Measurements from ENCODE around the gene DUSP16.
"Not testable (repeated sequence)": the region's sequence is repeated elsewhere in the genome, so short reads cannot be mapped to it uniquely, and the experiment has no call there.

The DUSP16 gene

DNA sequence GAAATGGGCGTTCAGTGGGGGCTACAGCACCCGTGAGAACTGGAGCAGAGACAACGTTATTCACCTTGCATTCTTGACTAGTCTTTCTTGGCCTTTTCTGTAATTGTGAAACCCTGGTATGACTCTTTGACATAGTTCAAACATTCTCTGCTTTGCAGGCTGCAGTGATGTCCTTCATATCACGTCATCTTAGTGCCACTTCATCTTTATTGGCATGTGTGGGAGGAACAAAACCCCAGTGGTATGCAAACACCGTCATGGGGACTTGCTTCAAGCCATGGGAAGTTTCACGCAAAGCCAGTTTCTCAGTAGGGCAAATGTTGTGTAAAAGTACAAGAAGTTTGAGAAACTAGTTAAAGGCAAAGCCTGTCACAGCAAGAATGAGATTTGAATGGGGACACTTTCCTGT is 20.2 kb upstream of the DUSP16 start:
- no peak for DNase-seq

GRCh38 chr12:12582193-12582881 is 19.7 kb upstream of the DUSP16 start:
- DNase-seq, result no peak

DNA sequence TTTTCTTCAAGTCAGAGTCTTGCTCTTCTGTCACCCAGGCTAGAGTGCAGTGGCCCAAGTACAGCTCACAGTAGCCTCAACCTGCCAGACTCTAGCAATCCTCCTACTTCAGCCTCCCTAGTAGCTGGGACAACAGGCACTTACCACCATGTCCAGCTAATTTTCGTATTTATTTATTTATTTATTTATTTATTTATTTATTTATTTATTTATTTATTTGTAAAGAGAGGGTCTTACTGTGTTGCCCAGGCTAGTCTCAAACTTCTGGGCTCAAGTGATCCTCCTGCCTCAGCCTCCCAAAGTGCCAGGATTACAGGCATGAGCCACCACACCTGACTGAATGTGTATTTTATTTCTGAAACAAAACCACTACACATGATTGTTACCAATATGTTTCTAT is 18.1 kb upstream of the DUSP16 start:
- DNase-seq, result not testable (repeated sequence)

DNA sequence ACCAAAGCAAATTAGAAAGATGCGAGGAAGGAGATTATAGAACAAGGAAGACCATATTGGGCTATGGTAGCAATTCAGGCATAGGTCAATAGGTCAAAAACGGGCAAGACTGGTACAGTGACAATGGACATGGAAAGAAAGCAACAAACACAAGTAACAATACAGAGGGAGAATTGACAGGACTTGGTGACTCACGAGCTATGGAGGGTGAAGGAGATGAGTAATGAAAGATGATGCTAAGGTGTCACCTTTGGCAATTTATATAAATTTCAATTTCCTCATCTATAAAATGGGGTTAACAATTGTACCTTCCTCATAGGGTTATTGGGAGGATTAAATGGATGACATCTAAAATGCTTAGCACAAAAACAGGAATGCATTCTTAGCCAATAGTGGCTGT is 15.1 kb upstream of the DUSP16 start:
- no peak for DNase-seq

- DNase-seq, result no peak
Measured at GRCh38 chr12:12572659-12573058, 10.0 kb upstream of the DUSP16 start.

- DNase-seq, result not testable (repeated sequence)
Measured at GRCh38 chr12:12565971-12566370, 3.3 kb upstream of the DUSP16 start.

GRCh38 chr12:12564911-12565310 is 2.2 kb upstream of the DUSP16 start:
- no peak for DNase-seq

DNA sequence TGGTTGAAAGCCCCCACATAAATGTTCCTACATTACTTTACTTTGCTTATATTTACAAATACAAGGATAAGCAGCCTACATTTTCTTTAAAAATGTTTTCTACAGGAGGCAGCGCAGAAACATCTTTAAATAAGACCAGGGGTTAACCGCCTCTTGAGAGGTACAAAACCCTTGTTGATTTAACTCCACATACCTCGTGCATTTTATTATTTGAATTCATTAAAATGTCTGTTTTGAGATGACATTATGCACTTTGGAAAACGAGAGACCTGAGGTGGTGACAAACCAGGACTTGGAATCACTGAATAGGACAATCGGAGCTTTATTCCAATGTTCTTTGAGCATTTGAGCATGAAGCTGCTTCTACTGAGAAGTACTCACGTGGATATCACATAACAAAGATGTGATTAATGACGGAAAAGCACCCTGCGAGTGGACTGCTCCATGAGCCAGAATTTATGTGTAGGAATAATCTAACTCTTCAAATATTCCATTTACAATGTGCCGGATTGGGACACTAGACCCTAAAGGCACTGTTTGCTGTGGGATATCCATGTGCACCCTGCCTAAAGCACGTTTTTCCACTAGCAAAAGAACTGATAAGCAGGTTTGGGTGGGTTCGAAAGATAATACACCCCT is 746 bp upstream of the DUSP16 start:
- no peak for DNase-seq

DNA sequence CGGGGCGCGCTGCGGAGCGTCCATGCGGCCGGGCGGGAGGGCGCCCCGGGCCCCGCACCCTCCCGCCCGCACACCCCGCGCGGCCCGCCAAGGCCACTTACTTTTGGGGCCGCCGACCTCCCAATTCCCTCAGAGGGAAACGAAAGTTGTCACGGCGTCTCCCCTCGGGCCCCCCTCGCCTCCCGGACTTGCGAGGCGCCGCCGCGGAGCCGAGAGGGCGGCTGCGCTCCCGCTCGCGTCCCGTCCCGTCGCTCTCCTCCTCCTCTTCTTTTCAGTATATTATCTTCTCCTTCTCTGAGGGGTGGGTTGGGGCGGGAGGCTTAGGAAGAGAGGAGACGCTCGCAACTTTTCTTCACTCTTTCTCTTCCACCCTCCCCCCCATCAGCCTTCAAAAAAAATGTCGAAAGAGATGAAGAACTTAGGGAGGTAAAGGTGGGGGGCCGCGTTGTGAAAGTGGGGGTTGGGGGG is 613 bp downstream of the DUSP16 start:
- DNase-seq, result no peak

GRCh38 chr12:12561371-12562015 is 1.2 kb downstream of the DUSP16 start:
- DNase-seq, result no peak

GRCh38 chr12:12560587-12561370 is 1.9 kb downstream of the DUSP16 start:
- no peak for DNase-seq

DNA sequence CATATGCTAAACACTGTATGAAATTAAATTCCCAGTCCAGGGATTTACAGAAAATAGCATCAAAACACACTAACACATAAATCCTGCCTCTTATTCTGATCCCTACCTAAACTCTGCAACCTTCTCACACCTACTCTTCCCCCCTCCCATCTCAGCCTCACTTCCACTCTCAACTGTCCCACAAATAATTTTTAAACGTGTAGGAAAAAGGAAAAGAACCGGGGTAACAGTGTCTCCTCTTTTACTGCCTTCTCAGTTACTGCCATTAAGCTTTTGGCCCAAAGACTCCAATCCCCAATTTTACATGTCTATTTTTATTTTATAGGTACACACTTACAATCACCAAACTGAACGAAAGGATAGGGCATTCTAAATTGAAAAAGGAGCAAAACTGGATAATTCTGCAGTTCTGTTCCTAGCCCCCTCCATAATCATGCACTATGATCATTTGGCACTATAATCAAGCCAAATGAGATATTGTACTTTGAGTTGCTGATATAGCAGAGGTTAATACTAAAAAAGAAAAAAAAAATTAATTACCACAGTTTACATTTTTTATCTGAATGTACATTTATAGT is 2.9 kb downstream of the DUSP16 start:
- no peak for DNase-seq

DNA sequence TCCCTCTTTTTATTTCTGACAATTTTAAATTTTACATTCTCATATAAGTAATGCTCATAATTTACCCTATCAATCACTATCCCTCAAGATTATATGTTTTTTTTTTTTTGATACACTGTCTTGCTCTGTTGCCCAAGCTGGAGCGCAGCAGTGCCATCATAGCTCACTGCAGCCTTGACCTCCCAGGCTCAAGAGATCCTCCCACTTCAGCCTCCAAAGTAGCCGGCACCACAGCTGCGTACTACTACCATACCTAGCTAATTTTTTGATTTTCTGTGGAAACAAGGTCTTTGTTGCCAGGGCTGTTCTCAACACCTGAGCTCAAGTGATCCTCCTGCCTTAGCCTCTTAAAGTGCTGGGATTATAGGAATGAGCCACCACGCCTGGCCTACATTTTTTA is 4.4 kb downstream of the DUSP16 start:
- DNase-seq, result no peak

GRCh38 chr12:12557733-12558132 is 4.9 kb downstream of the DUSP16 start:
- no peak for DNase-seq

DNA sequence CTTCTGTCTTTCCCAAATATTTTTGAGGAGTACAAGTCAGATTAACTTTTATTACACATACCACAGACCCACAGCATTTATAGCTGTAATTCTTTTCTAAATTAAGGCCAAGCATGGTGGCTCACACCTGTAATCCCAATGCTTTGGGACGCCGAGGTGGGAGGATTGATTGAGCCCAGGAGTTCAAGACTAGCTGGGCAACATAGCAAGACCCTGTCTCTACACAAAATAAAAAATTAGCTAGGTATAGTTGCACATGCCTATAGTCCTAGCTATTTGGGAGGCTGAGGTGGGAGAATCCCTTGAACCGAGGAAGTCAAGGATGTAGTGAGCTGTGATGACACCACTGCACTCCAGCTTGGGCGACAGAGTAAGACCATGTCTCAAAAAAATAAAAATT is 7.0 kb downstream of the DUSP16 start:
- DNase-seq, result no peak

- DNase-seq, result no peak
Measured at GRCh38 chr12:12553208-12553785, 9.4 kb downstream of the DUSP16 start.

DNA sequence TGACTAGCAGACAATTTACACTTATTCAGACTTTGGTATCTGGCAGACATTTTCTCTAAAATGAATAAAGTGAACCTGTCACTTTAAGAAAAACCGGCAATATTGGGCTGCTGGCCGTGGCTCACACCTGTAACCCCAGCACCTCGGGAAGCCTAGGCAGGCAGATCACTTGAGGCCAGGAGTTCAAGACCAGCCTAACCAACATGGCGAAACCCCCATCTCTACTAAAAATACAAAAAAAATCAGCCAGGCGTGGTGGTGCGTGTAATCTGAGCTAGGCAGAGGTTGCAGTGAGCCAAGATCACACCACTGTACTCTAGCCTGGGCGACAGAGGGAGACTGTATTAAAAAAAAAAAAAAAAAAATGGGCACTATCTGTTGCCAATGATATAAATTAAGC is 11.5 kb downstream of the DUSP16 start:
- DNase-seq, result no peak

DNA sequence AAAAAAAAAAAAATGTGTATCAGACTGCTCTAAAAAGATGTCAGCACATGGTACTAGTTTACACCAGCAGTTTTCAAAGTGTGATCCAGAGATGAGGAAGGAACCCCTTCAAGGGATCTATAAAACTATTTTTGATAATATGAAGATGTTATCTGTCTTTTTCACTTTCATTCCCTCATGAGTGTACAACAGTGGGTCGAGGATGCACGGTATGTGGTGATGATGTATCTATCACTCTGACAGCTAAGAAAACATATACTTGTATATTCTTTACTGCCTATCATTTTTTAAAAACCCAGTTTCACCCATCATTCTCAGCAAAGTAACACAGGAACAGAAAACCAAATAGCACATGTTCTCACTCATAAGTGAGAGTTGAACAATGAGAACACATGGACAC is 12.4 kb downstream of the DUSP16 start:
- no peak for DNase-seq

GRCh38 chr12:12549426-12549825 is 13.2 kb downstream of the DUSP16 start:
- no peak for DNase-seq

DNA sequence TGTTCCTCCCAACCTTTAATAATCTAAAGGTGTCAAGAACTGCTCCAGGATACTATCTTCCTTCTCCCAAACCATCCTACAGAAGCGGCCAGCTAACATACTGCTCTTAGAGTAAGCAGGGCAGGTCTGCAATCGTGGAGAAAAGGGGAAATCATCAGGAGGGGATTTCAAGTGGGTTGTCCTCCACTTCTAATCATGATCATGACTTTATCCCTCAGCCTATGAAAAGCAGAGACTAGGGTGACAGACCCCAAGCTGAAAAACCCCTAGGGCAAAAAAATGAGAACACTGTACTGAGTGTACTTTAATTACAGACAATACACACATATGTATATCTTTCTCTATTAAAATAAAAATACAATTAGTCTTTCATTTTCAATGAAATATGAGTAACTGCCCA is 13.9 kb downstream of the DUSP16 start:
- no peak for DNase-seq

GRCh38 chr12:12546314-12546772 is 16.3 kb downstream of the DUSP16 start:
- DNase-seq, result no peak

DNA sequence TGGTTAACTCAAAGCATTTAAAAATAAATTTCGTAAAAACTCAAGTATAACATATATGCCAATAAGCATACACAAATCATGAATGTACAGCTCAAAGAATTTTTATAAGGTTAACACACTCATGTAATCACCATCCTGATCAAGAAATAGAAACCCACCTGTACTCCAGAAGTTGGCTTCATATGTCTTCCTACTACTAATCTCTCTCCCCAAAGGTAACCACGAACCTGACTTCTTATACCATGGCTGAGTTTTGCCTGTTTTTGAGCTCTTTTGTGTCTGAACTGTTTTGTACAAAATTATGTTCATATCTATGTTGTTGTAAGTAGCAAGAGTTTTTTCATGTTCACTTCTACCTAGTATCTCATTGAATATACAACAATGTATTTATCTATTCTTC is 18.7 kb downstream of the DUSP16 start:
- DNase-seq, result no peak

DNA sequence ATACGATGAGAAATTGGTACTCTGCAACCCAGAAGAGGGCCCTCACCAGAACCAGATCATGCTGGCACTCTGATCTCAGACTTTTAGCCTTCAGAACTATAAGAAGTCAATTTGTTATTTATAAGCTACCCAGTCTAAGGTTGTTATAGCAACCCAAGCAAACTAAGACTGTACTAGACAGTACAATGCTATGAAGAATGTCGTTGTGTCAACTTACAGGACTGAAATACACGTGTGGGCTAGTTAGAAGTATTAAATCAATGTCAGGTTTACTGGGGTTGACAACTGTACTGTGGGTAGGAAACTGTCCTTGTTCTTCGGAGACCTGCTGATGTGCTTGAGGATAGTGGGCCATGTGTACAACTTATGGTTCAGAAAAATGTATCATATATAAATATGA is 19.7 kb downstream of the DUSP16 start:
- no peak for DNase-seq

Data from NCI-H1436 treated with DMSO at 0.1 percent for 48 hours (cell line).